IMR-90 (cell line): Measurements from ENCODE around the gene CILP. TPM values are rescaled to one million over a fixed set of nuclear protein-coding genes. Genes with fewer than 3 reads are reported as not detected.

Source experiments
- ATAC-seq: fragments of 200-7000 bp; cut with Tn5 transposase; 2 replicates; pipeline ENCODE4 v1.9.1; 2020; ENCODE audit warnings: low read depth, mild to moderate bottlenecking, moderate library complexity
- BruUV-seq: library from RNA; stranded (reverse); fragments of 400-500 nt; replicated peaks from 2 replicates; lab custom pipeline; 2021; lab: Mats Ljungman, UMichigan
- CTCF ChIA-PET: fragments of 300-600 bp; formaldehyde crosslinking; extraction: SDS; loops from one replicate; lab custom pipeline; 2021; ENCODE audit warnings: antibody characterized with exemption; lab: Yijun Ruan, JAX
- POLR2A ChIA-PET: fragments of 300-600 bp; sonication (Branson Sonifier 250); formaldehyde crosslinking; loops from one replicate; lab custom pipeline; 2022; ENCODE audit warnings: antibody characterized with exemption; ENCODE audit not compliant: unreplicated experiment; lab: Charles Lee
- DNase-seq: peaks from one replicate; pipeline ENCODE4 v3.0.0; 2013
- H2AFZ ChIP-seq: replicated peaks from 2 replicates; pipeline ENCODE3; 2013; ENCODE audit warnings: low read length, mild to moderate bottlenecking; ENCODE audit not compliant: poor library complexity
- H2AK5ac ChIP-seq: 2 replicates; pipeline ENCODE4 v1.6.1; 2013; ENCODE audit warnings: low read depth, low read length, inconsistent platforms
- H2AK9ac ChIP-seq: replicated peaks from 2 replicates; pipeline ENCODE3; 2013; ENCODE audit warnings: mild to moderate bottlenecking, low read depth, low read length, moderate library complexity; ENCODE audit not compliant: poor library complexity
- H2BK120ac ChIP-seq: 2 replicates; pipeline ENCODE4 v1.6.1; 2013; ENCODE audit warnings: low read depth, low read length, inconsistent platforms
- H2BK15ac ChIP-seq: 3 replicates; pipeline ENCODE4 v1.6.1; 2013; ENCODE audit warnings: low read depth, low read length, inconsistent platforms
- H2BK20ac ChIP-seq: 2 replicates; pipeline ENCODE4 v1.6.1; 2013; ENCODE audit warnings: low read depth, mild to moderate bottlenecking, inconsistent platforms, low read length, moderate library complexity
- H2BK5ac ChIP-seq: 2 replicates; pipeline ENCODE4 v1.6.1; 2013; ENCODE audit warnings: mild to moderate bottlenecking, low read depth, low read length, inconsistent platforms; ENCODE audit not compliant: poor library complexity, severe bottlenecking
- H3K14ac ChIP-seq: replicated peaks from 2 replicates; pipeline ENCODE4 v1.6.1; 2013; ENCODE audit warnings: low read depth, low read length, inconsistent platforms
- H3K18ac ChIP-seq: 2 replicates; pipeline ENCODE4 v1.6.1; 2013; ENCODE audit warnings: low read depth, low read length, control low read depth
- H3K23ac ChIP-seq: 2 replicates; pipeline ENCODE4 v1.6.1; 2013; ENCODE audit warnings: low read depth, low read length, inconsistent platforms
- H3K27ac ChIP-seq: 2 replicates; pipeline ENCODE4 v1.5.1; 2013; ENCODE audit warnings: mild to moderate bottlenecking, control low read depth, low read length; ENCODE audit not compliant: insufficient read depth
- H3K27me3 ChIP-seq: 2 replicates; pipeline ENCODE4 v1.6.1; 2013; ENCODE audit warnings: low read length; ENCODE audit not compliant: control insufficient read depth, insufficient read depth
- H3K36me3 ChIP-seq: 2 replicates; pipeline ENCODE4 v1.6.1; 2013; ENCODE audit warnings: low read length, mixed read lengths; ENCODE audit not compliant: control insufficient read depth, insufficient read depth
- H3K4ac ChIP-seq: 2 replicates; pipeline ENCODE4 v1.6.1; 2013; ENCODE audit warnings: low read depth, low read length, inconsistent platforms
- H3K4me1 ChIP-seq: 2 replicates; pipeline ENCODE4 v1.6.1; 2013; ENCODE audit warnings: low read length, mixed read lengths; ENCODE audit not compliant: control insufficient read depth, insufficient read depth
- H3K4me2 ChIP-seq: 2 replicates; pipeline ENCODE4 v1.6.1; 2013; ENCODE audit warnings: low read depth, mild to moderate bottlenecking, control low read depth, low read length, moderate library complexity
- H3K4me3 ChIP-seq: 2 replicates; pipeline ENCODE4 v1.5.1; 2013; ENCODE audit warnings: low read depth, mild to moderate bottlenecking, control low read depth, low read length, moderate library complexity; ENCODE audit not compliant: insufficient read depth
- H3K56ac ChIP-seq: 2 replicates; pipeline ENCODE4 v1.6.1; 2013; ENCODE audit warnings: low read length, inconsistent platforms; ENCODE audit not compliant: insufficient read depth; ENCODE audit errors: extremely low read depth
- H3K79me1 ChIP-seq, 2 experiments: 2 replicates each; pipeline ENCODE4 v1.6.1; 2013; ENCODE audit warnings: low read length in 2 of 2, inconsistent platforms in 1 of 2, low read depth in 1 of 2
- H3K9ac ChIP-seq: 2 replicates; pipeline ENCODE4 v1.6.1; 2013; ENCODE audit warnings: low read depth, low read length, control low read depth
- H3K9me1 ChIP-seq: 2 replicates; pipeline ENCODE4 v1.6.1; 2013; ENCODE audit warnings: low read length, inconsistent platforms; ENCODE audit not compliant: insufficient read depth
- H3K9me3 ChIP-seq: 2 replicates; pipeline ENCODE4 v1.6.1; 2013; ENCODE audit warnings: low read length; ENCODE audit not compliant: control insufficient read depth, insufficient read depth
- H4K20me1 ChIP-seq: 2 replicates; pipeline ENCODE4 v1.6.1; 2013; ENCODE audit warnings: low read length, inconsistent platforms; ENCODE audit not compliant: insufficient read depth
- H4K5ac ChIP-seq: 2 replicates; pipeline ENCODE4 v1.6.1; 2013; ENCODE audit warnings: mild to moderate bottlenecking, low read depth, low read length, control low read depth
- H4K8ac ChIP-seq, 2 experiments: 2 replicates each; pipeline ENCODE4 v1.6.1; 2013; ENCODE audit warnings: low read depth in 2 of 2, low read length in 2 of 2, control low read depth in 1 of 2, inconsistent platforms in 1 of 2
- H4K91ac ChIP-seq: 2 replicates; pipeline ENCODE4 v1.6.1; 2013; ENCODE audit warnings: low read depth, low read length, inconsistent platforms; ENCODE audit not compliant: insufficient read depth
- BHLHE40 ChIP-seq: fragments of 150-350 bp; IDR thresholded peaks from 2 replicates; pipeline ENCODE4 v1.6.1; 2016; ENCODE audit warnings: mild to moderate bottlenecking, low read depth, low read length
- CEBPB ChIP-seq: IDR thresholded peaks from 2 replicates; pipeline ENCODE4 v1.6.1; 2012; ENCODE audit warnings: low read depth, low read length, improper control_type of control experiment
- CHD1 ChIP-seq: IDR thresholded peaks from 2 replicates; pipeline ENCODE4 v1.6.1; 2012; ENCODE audit warnings: low read depth, low read length, improper control_type of control experiment
- CTCF ChIP-seq: conservative IDR thresholded peaks from 2 replicates; pipeline ENCODE4 v1.5.1; 2012; ENCODE audit warnings: mild to moderate bottlenecking, low read depth, low read length, improper control_type of control experiment
- ELK1 ChIP-seq: fragments of 150-350 bp; IDR thresholded peaks from 2 replicates; pipeline ENCODE4 v1.6.1; 2016; ENCODE audit warnings: low read depth, mild to moderate bottlenecking, low read length, moderate library complexity, borderline replicate concordance
- FOS ChIP-seq: fragments of 150-350 bp; IDR thresholded peaks from 2 replicates; pipeline ENCODE4 v1.6.1; 2016; ENCODE audit warnings: low read depth, low read length
- MAFK ChIP-seq: IDR thresholded peaks from 2 replicates; pipeline ENCODE4 v1.6.1; 2012; ENCODE audit warnings: low read depth, low read length, improper control_type of control experiment
- MAZ ChIP-seq: IDR thresholded peaks from 2 replicates; pipeline ENCODE4 v1.6.1; 2012; ENCODE audit warnings: low read depth, mild to moderate bottlenecking, low read length, improper control_type of control experiment, moderate library complexity, borderline replicate concordance
- MXI1 ChIP-seq: IDR thresholded peaks from 2 replicates; pipeline ENCODE4 v1.6.1; 2012; ENCODE audit warnings: low read depth, mild to moderate bottlenecking, low read length, moderate library complexity, borderline replicate concordance
- NFE2L2 ChIP-seq: fragments of 150-350 bp; IDR thresholded peaks from 2 replicates; pipeline ENCODE4 v1.6.1; 2016; ENCODE audit warnings: low read depth, mild to moderate bottlenecking, low read length
- POLR2A ChIP-seq: IDR thresholded peaks from 2 replicates; pipeline ENCODE4 v1.6.1; 2012; ENCODE audit warnings: mild to moderate bottlenecking, low read depth, low read length
- RAD21 ChIP-seq: IDR thresholded peaks from 2 replicates; pipeline ENCODE4 v1.6.1; 2012; ENCODE audit warnings: low read length, improper control_type of control experiment
- RCOR1 ChIP-seq: IDR thresholded peaks from 2 replicates; pipeline ENCODE4 v1.6.1; 2012; ENCODE audit warnings: mild to moderate bottlenecking, low read length, improper control_type of control experiment; ENCODE audit not compliant: insufficient replicate concordance
- RFX5 ChIP-seq: IDR thresholded peaks from 2 replicates; pipeline ENCODE4 v1.8.0; 2012; ENCODE audit warnings: low read depth, mild to moderate bottlenecking, low read length, moderate library complexity
- SMC3 ChIP-seq: fragments of 150-350 bp; IDR thresholded peaks from 2 replicates; pipeline ENCODE4 v1.6.1; 2016; ENCODE audit warnings: low read depth, mild to moderate bottlenecking, antibody characterized with exemption, low read length, moderate library complexity
- USF2 ChIP-seq: fragments of 150-350 bp; IDR thresholded peaks from 2 replicates; pipeline ENCODE4 v1.6.1; 2017; ENCODE audit warnings: mild to moderate bottlenecking, antibody characterized with exemption, low read length, low read depth
- WGBS, 2 experiments: methylation state at CpG; one replicate each; pipeline versions ENCODE4 v1.1.5 to v1.1.7; 2013; ENCODE audit warnings: missing lambda C conversion rate in 2 of 2; ENCODE audit not compliant: insufficient read length in 1 of 2; ENCODE audit errors: extremely low coverage in 2 of 2; 5-methylcytosine and 5-hydroxymethylcytosine counted together
- dilution Hi-C: fragments of 300-500 bp; cut with HindIII; formaldehyde crosslinking; loops from one replicate; pipeline ENCODE4 v1.14.3; 2018; ENCODE audit warnings: low sequenced_read_pairs; ENCODE audit not compliant: unreplicated experiment
- in situ Hi-C: fragments of 300-500 bp; cut with MboI; formaldehyde crosslinking; loops from 3 replicates; pipeline ENCODE4 v1.14.3; 2019; ENCODE audit warnings: low sequenced_read_pairs, inconsistent platforms, mixed read lengths
- intact Hi-C: fragments of 100-400 bp; cut with micrococcal nuclease; formaldehyde crosslinking; loops from 2 replicates; pipeline ENCODE4 v1.10.0; 2022
- polyA plus RNA-seq, 3 experiments: library from polyadenylated mRNA; depleted of rRNA; stranded (reverse); fragments of >200 nt; gene quantifications; 2 replicates each; pipeline ENCODE4 v1.2.3, GENCODE V29; 2012; ENCODE audit warnings: low replicate concordance in 1 of 3
- total RNA-seq: library from RNA; depleted of rRNA; stranded (reverse); fragments of >200 nt; gene quantifications from 2 replicates; pipeline ENCODE4 v1.2.3, GENCODE V29; 2012

The CILP gene
- total and polyA plus RNA-seq, 2 of the 4 experiments (the other 2 are of a cell fraction), result under 0.01 to 0.02 TPM

- H3K9me1 ChIP-seq, result no peaks in the 10 kb centered on the region
- no peaks in the 10 kb centered on the region for H3K9me3 ChIP-seq
- POLR2A ChIA-PET, result no interaction called here
- no peak overlapping the region for H2BK120ac ChIP-seq
- H2BK15ac ChIP-seq, result no peak overlapping the region
- dilution Hi-C loops (no loop called here), in situ Hi-C loops (no loop called here), intact Hi-C loops (no loop called here)
- no peak overlapping the region for H2AK5ac ChIP-seq
- no peak overlapping the region for H2BK20ac ChIP-seq
- H3K36me3 ChIP-seq, result peaks cover 15% of the 10 kb centered on the region
- no peak overlapping the region for H2AFZ ChIP-seq
- no peak overlapping the region for H3K4ac ChIP-seq
- H3K56ac ChIP-seq, result no peak overlapping the region
- CTCF ChIA-PET, result no interaction called here
- no peaks in the 10 kb centered on the region for H4K20me1 ChIP-seq
- no peak overlapping the region for H3K4me2 ChIP-seq
- H3K27ac ChIP-seq, result no peak overlapping the region
- no peak overlapping the region for H2BK5ac ChIP-seq
- 86% methylated on average over 1 of the region's 4 CpGs; no CpG with 5 or more reads in 1 of the 2 experiments for WGBS, 2 experiments
- H3K4me1 ChIP-seq, result no peaks in the 10 kb centered on the region
- no peak overlapping the region for H3K18ac ChIP-seq
- H4K8ac ChIP-seq, result no peak overlapping the region
- H3K27me3 ChIP-seq, result no peaks in the 10 kb centered on the region
- ATAC-seq, result no peak
- no peaks in the 10 kb centered on the region for H3K79me1 ChIP-seq
- no peak overlapping the region for H3K23ac ChIP-seq
- no peak overlapping the region for H3K9ac ChIP-seq
- H3K14ac ChIP-seq, result no peak overlapping the region
- no peak overlapping the region for H4K5ac ChIP-seq
- TF ChIP-seq CTCF (no peak), ELK1 (no peak), RCOR1 (no peak), CEBPB (no peak), MAFK (no peak), BHLHE40 (no peak), RAD21 (no peak), USF2 (no peak), FOS (no peak), CHD1 (no peak), RFX5 (no peak), SMC3 (no peak), MXI1 (no peak), MAZ (no peak), POLR2A (no peak), NFE2L2 (no peak)
- BruUV-seq, result no TSS peak
- no peak for DNase-seq
- no peak overlapping the region for H2AK9ac ChIP-seq
- H3K4me3 ChIP-seq, result no peak overlapping the region
- H4K91ac ChIP-seq, result no peak overlapping the region
Measured at GRCh38 chr15:65146438-65146837, 64.8 kb downstream of the CILP start.
